Measurements from ENCODE around the gene ARL10.
"Not testable (repeated sequence)": the region's sequence is repeated elsewhere in the genome, so short reads cannot be mapped to it uniquely, and the experiment has no call there.

ARL10 gene

GRCh38 chr5:176389135-176390123, 24.1 kb downstream of the ARL10 start:
- DNase-seq, result peak; percentile 49

- DNase-seq, result no peak
Measured at GRCh38 chr5:176391479-176391878, 26.2 kb downstream of the ARL10 start.

GRCh38 chr5:176391999-176392398, 26.7 kb downstream of the ARL10 start:
- no peak for DNase-seq

- no peak for DNase-seq
Measured at GRCh38 chr5:176392526-176392925, 27.2 kb downstream of the ARL10 start.

GRCh38 chr5:176394096-176394495, 28.8 kb downstream of the ARL10 start:
- no peak for DNase-seq

GRCh38 chr5:176394881-176395675, 29.8 kb downstream of the ARL10 start:
- no peak for DNase-seq

- DNase-seq, result no peak
Measured at GRCh38 chr5:176396330-176396729, 31.0 kb downstream of the ARL10 start.

- no peak for DNase-seq
Measured at GRCh38 chr5:176397736-176398420, 32.6 kb downstream of the ARL10 start.

GRCh38 chr5:176400382-176401156, 35.3 kb downstream of the ARL10 start:
- DNase-seq, result no peak

GRCh38 chr5:176401281-176402205, 36.3 kb downstream of the ARL10 start:
- no peak for DNase-seq

- DNase-seq, result no peak
Measured at GRCh38 chr5:176405656-176406435, 40.6 kb downstream of the ARL10 start.

GRCh38 chr5:176406436-176407052, 41.3 kb downstream of the ARL10 start:
- DNase-seq, result no peak

- no peak for DNase-seq
Measured at GRCh38 chr5:176407456-176408251, 42.4 kb downstream of the ARL10 start.

- DNase-seq, result not testable (repeated sequence)
Measured at GRCh38 chr5:176408252-176408573, 42.9 kb downstream of the ARL10 start.

- DNase-seq, result no peak
Measured at GRCh38 chr5:176408590-176408989, 43.3 kb downstream of the ARL10 start.

GRCh38 chr5:176409765-176410164, 44.5 kb downstream of the ARL10 start:
- DNase-seq, result no peak

- no peak for DNase-seq
Measured at GRCh38 chr5:176410486-176411180, 45.3 kb downstream of the ARL10 start.

GRCh38 chr5:176412517-176413254, 47.4 kb downstream of the ARL10 start:
- no peak for DNase-seq

Measured in kidney glomerular epithelial cell (primary cell).